GM15510 (cell line): Measurements from ENCODE around the gene NDE1.

Experiments used
- POLR2A ChIP-seq: IDR thresholded peaks from 3 replicates; pipeline ENCODE4 v1.6.1; 2011; ENCODE audit warnings: borderline replicate concordance; ENCODE audit not compliant: insufficient read length; ENCODE audit errors: extremely low read depth

Gene NDE1

DNA sequence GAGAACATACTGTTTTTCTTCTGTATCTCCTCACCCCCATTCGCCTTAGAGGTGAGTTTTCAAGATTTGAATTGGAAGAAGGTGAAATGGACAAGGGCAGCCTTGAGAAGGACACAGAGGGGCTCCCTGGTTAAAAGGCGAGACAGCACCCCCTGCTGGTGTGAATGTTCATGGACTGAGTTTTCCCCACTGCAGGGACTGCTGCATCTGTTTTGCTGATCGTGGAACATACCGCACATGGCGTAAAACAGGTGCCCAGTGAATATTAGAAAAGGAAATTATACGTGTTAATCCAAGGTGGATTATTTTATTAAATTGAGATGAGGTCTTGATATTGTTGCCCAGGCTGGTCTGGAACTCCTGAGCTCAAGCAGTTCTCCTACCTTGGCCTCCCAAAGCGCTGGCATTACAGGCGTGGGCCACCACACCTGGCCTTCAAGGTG is 54.5 kb downstream of the NDE1 start:
- TF ChIP-seq POLR2A = no peak

DNA sequence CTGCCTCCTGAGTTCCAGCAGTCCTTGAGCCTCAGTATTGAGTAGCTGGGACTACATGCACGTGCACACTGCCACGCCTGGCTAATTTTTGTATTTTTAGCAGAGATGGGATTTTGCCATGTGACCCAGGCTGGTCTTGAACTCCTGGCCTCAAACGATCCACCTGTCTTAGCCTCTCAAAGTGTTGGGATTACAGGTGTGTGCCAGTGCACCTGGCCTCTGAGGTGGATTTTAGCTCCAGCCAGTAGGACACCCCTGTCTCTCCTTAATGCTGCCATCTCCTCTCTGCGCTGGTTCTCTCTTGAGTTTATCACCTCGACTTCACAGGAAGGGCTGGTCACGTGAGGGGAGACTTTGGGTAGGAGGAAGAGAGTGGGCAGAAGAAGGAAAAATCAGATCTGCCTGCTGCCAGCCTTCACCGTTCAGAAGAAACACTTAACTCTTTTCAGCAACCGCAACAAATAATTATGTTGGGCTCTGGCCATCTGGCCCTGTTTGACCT is 55.1 kb downstream of the NDE1 start:
- TF ChIP-seq POLR2A = no peak

DNA sequence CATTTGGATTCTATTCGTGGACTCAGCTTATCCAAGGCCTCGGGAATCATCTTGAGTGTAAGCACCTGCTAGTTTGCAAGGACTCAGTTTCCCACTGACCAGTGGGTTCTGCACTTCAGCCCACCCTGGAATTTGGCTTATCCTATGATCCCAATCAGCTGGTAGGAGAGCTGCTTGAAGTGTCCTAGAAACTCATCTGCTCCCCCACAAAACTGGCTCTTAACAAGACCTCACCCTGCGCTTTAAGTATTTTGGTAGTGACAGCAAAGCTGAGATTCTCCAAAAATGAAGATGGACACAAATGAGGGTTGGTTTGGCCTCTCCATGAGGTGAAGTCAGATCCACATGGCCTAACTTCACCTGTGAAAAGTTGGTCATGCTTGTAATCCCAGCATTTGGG is 57.3 kb downstream of the NDE1 start:
- TF ChIP-seq POLR2A = no peak

DNA sequence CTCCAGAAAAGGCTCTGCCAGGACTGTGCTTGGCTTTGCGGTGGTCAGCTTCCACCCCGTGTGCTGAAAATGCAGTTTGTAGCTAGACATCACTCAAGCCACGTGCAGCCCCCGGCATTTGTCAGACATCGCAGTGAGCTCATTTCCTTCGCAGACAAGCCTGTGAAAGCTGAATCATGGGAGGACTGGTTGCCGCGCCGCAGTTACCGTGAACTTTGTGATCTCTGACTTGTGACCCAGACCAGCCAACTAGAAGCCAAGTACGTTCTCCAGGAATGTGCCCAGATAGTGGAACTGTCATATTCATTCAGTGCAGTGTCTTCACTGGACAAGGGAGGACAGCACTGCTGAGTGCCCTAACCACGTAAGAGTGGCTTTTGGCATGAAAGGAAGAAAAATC is 58.1 kb downstream of the NDE1 start:
- TF ChIP-seq POLR2A = no peak

DNA sequence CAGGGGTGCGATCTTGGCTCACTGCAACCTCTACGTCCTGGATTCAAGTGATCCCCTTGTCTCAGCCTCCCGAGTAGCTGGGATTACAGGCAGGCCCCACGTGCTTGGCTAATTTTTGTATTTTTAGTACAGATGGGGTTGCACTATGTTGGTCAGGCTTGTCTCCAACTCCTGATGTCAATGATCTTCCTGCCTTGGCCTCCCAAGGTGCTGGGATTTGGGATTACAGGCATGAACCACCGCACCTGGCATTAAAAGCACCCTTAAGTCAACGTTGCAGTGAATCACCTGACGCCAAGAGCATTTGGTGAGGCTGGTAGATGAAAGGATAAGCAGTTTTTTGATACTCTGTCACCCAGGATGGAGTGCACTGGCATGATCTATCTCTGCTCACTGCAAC is 59.0 kb downstream of the NDE1 start:
- no peak for TF ChIP-seq POLR2A

DNA sequence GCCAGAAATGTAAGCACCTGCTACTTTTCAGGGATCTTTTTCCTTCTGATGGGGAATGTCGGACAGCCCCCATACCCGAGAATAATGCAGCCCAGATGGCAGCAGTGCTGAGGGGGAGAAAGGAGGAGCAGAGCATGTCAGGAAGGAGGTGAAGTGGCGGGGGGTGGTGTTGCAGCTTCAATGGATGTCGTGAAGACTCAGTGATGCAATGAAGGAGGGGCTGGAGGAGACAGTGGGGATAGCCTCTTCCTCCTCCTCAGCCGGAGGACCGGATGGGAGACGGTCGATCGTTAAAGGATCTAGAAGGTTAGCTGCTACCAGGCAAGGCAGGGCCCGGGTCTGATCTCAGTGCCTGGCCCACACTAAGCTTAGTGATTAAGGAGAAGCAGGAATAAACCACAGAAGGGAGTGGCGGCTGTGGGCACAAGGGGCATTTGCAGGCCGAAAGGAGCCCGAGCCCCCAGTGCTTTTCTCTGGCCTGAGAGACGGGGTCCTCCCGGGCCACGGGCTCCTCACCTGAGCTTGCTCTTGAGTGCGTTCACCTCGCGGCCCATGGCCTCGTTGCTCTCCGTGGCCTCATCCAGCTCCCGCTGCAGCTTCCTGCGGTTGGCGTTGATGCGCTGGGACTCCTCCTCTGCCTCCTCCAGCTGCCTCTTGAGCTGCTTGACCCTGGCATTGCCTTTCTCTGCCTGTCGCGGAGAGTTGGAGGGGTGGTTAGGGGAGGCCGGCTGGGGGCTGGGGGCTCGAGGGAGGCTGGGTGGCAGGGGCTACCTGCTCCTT is 64.5 kb downstream of the NDE1 start:
- no peak for TF ChIP-seq POLR2A

DNA sequence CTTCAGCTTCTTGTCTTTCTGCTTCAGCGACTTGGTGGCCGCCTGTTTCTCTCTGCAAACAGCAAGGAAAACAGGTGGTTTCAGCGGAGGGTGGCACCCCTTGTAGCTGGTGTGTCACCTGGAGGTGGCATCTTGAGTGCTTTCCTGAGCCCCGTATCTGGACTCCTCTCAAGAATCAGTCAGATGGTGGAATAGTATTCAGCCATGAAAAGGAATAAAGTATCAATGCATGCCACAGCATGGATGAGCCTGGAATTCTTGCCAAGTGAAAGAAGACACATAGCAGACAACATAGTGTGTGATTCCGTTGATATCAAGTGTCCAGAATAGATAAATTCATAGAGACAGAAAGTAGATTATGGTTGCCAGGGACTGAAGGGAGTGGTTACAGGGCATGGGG is 65.2 kb downstream of the NDE1 start:
- no peak for TF ChIP-seq POLR2A

DNA sequence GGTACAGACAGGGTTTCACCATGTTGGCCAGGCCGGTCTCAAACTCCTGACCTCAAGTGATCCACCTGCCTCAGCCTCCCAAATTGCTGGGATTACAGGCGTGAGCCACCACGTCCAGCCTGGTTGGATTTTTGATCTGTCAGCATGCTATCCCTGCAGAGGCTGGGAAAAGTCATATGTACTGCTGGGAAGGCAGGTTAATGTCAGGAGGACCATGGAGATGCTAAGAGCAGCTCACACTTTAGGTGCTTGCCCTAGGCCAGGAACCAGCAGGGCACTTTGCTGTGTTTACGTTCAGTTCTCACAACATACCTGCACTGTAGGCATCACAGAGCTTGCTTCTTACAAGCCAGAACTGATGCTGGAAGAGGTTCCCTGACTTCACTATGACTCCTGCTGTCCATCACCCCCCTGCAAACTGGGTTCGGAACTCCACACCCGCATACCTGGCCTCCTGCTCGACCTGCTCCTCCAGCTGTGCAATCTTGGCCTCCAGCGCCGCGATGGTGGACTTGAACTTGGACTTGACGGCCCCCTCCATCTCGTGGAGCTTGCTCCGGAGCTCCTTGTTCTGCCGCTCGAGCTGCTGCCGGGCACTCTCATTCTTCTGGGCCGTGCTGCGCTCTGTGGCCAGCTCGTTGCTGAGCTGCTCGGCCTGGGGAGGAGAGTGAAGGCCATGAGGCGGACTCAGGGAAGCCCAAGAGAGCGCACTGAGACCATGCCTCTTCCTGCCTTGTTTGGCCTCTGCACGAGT is 66.8 kb downstream of the NDE1 start:
- TF ChIP-seq POLR2A = no peak

DNA sequence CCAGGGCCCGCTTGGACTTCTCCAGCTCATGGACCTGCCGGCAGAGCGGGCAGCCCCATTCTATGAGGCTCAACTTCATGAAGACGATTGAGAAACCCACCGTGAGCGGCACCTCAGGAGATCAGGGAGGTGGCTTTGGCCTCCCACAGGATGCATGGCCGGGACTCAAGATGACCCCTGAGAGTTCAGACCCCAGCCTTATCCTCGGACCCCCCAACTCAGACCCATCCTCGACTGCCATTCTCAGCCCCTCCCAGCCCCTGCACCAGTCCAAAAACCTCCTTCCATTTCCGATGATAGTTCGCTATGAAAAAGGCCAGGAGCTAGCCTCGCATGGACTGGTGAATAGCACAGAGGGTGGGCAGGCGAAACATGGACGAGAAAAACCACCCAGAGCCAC is 71.0 kb downstream of the NDE1 start:
- TF ChIP-seq POLR2A = no peak

DNA sequence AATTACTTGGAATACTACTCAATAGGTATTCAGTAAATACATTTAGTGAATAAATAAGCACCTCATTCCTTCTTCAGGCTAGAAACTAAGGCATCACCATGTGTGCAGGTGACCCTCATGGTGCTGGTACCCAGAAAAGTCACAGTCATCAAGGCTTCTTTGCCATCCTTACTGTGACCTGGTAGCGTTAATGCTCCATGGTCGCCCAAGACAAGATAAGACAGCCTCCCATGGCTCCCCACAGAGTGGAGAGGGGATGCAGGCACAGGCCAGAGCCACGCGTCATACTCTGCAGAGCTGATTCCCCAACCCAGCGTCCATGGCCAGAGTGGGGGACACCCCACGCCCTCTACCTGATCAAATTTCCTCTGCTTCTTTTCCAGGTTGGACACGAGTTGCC is 73.8 kb downstream of the NDE1 start:
- no peak for TF ChIP-seq POLR2A

DNA sequence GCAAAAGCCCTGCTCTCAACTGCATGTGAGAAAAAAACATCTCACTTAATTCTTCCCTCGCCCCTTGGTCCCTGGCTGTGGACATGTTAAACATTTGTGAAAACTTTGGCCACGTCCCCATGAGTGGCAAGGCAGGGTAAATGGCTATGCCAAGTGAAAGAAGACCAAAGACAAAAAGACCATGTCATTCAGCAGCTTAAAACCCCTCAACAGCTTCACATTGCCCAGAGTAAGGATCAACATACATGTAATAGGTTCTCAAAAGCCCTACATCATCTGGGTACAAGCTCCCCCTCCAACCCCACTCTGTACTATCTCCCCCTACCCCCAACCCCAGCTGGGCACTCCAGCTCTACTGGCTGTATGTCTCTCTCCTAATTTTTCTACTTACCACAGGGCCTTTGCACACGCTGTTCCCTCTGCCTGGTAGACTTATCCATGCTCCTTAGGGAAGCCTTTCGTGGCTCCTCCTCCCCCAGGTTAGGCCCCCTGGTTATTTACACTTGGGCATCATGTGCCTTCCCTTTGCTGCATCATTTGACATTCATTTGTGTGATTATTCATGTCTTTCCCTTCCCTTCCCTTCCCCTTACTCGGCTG is 75.7 kb downstream of the NDE1 start:
- TF ChIP-seq POLR2A = no peak

DNA sequence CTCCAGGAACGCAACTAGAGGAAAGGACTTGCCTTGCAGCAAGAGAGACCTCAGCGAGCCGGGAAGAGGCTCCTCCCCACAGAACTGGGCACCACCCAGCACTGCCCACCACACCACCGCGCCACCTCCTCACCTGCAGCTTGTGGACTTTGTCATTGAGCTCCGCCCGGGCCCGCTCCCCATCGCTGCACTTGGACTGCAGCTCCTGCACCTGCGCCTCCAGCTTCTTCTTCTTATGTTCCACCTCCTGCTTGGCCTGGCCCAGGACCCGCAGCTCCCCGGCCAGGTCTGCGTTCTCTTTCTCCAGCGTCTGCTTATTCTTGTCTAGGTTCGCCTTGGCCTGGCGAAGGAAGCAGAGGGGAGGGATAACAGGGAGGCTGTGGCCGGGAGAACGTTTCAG is 76.7 kb downstream of the NDE1 start:
- no peak for TF ChIP-seq POLR2A

DNA sequence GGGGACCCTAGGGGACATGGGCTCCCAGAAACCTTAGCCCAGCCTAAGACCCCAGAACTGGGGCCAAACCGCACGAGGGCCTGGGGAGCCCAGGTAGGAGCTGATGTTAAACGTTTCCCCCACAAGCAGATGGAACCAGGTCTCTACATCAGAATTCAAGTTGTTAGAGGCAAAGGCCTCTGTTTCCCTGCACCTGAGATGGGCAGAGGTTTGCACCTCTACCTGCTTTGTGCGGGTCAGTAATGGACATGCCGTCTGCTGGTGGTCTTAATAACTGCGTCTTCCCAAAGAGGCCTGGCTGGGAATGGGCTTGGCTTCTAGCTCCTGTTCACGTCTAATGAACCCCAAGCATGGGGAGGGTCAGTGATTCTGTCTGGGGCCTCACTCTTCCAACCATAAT is 79.1 kb downstream of the NDE1 start:
- no peak for TF ChIP-seq POLR2A

DNA sequence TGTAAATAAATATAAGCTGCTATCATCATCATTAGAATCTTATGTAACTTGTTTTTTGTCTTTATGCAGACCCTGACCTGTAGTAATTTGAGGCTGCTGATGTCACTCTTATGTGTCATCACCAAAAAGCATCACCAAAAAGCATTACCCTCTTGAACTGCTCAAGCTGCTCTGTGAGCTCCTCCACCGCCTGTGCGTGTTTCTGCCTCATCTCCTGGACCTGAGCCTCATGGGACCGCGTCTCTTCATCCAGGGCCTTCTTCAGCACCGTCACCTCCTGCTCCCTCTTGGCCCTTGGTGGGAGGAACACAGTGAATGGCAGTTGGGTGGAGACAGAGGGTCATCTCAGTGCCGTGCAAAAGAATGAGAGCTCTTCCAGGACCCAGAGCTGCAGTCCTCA is 82.4 kb downstream of the NDE1 start:
- TF ChIP-seq POLR2A = no peak

DNA sequence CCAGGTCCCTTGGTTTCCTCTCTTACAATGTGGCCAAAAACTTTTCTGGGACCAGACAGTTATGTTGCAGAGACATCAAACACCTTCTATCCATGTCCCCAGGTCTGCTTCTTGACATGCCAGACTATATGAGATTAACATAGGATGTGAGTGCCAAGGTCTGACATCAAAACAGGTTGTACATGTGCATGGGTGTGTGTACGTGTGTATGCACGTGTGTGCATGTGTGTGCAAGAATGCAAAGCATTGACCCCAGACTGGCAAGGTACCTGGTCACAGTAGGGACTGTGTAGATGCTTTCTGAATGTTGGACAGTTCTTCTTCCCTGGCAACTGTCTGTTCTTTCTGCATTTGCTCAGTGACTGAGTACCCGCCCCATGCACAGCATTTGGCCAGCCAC is 85.6 kb downstream of the NDE1 start:
- TF ChIP-seq POLR2A = no peak
